ENCODE results near the gene MEF2C.
"Not testable (repeated sequence)": the region's sequence is repeated elsewhere in the genome, so short reads cannot be mapped to it uniquely, and the experiment has no call there.

Gene MEF2C

DNA sequence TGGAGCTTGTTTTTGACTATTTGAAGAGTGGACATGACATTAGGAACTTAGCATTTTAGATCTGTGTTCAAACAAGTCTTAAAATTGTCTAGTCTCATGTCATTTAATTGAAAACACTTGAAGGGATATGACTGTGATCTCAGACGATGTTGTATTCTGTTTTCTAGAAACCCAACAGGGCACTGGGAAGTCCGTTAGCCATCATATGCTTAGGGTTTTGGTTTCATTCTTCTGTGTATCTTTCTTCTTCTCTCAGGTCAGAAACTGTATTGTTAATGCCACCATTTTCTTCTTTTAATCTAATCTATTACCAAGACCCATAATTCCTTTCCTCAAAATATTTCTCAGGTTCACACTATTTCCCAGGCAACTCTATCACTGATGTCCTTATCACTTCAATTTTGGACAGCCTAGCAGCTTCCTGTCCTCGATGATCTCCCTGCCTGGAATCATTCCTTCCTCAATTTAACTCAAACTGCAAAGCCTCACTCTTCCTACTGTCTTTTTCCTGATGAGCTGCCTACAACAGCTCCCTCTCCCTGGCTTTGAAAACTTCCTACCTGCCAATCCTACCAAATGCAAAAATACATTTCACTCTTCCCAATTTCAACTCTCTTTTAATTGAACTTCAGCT lies 77.7 kb downstream of the MEF2C start:
- Histone ChIP-seq H3K4me3 (ENCODE audit: low read length) (no peak overlapping the region), H3K9me3 (ENCODE audit: control insufficient read depth, insufficient read depth, low read length) (no peaks in the 10 kb centered on the region), H3K27ac (ENCODE audit: low read length) (no peak overlapping the region), H3K4me1 (ENCODE audit: control insufficient read depth, insufficient read depth, low read length) (no peaks in the 10 kb centered on the region), H3K27me3 (ENCODE audit: control insufficient read depth, insufficient read depth, low read length) (no peaks in the 10 kb centered on the region), H3K36me3 (ENCODE audit: control insufficient read depth, insufficient read depth, low read length) (no peaks in the 10 kb centered on the region)
- no peak for DNase-seq (ENCODE audit: low read depth, low spot score)
- no CpG with 5 or more reads among the region's 3 CpGs for WGBS (ENCODE audit: insufficient coverage, insufficient read length)

DNA sequence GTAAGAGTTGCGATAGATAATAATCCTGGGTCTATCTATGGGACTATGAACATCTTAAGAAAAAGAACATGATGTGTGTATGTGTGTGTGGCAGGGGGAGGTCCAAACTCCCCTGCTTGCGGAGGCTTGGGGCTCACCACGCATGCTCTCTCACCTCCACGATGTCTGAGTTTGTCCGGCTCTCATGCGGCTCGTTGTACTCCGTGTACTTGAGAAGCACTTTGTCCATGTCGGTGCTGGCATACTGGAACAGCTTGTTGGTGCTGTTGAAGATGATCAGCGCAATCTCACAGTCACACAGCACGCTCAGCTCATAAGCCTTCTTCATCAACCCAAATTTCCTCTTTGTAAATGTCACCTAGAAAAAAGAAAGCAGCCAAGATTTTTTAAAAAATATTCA lies 78.5 kb downstream of the MEF2C start:
- no peak for DNase-seq (ENCODE audit: low read depth, low spot score)
- no peak overlapping the region for H3K27ac ChIP-seq (ENCODE audit: low read length)
- H3K4me3 ChIP-seq (ENCODE audit: low read length) = no peak overlapping the region
- no peaks in the 10 kb centered on the region for H3K36me3 ChIP-seq (ENCODE audit: control insufficient read depth, insufficient read depth, low read length)
- H3K4me1 ChIP-seq (ENCODE audit: control insufficient read depth, insufficient read depth, low read length) = no peaks in the 10 kb centered on the region
- no peaks in the 10 kb centered on the region for H3K9me3 ChIP-seq (ENCODE audit: control insufficient read depth, insufficient read depth, low read length)
- no CpG with 5 or more reads among the region's 11 CpGs for WGBS (ENCODE audit: insufficient coverage, insufficient read length)
- no peaks in the 10 kb centered on the region for H3K27me3 ChIP-seq (ENCODE audit: control insufficient read depth, insufficient read depth, low read length)

DNA sequence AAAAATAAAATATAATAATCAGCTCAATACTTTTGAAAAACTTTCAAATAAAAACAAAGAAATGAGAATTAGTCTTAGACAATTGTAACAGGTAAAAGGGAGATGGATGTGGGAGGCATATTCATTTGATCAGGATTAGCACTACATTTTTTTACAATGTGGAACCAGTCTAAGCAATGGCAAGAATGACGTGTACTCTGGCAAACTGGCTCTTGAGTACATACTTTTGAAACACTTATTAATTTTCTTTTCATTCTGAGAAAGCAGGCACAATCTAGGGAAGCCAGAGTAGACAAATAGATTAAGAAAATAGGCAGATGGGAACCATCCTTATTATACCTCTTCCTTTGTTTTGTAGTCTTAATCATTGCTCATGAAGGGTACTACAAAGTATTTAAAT lies 79.7 kb downstream of the MEF2C start:
- WGBS (ENCODE audit: insufficient coverage, insufficient read length) = no CpG with 5 or more reads among the region's 1 CpG
- no peaks in the 10 kb centered on the region for H3K27me3 ChIP-seq (ENCODE audit: control insufficient read depth, insufficient read depth, low read length)
- no peak overlapping the region for H3K4me3 ChIP-seq (ENCODE audit: low read length)
- no peaks in the 10 kb centered on the region for H3K9me3 ChIP-seq (ENCODE audit: control insufficient read depth, insufficient read depth, low read length)
- no peaks in the 10 kb centered on the region for H3K4me1 ChIP-seq (ENCODE audit: control insufficient read depth, insufficient read depth, low read length)
- no peak overlapping the region for H3K27ac ChIP-seq (ENCODE audit: low read length)
- H3K36me3 ChIP-seq (ENCODE audit: control insufficient read depth, insufficient read depth, low read length) = no peaks in the 10 kb centered on the region
- no peak for DNase-seq (ENCODE audit: low read depth, low spot score)

DNA sequence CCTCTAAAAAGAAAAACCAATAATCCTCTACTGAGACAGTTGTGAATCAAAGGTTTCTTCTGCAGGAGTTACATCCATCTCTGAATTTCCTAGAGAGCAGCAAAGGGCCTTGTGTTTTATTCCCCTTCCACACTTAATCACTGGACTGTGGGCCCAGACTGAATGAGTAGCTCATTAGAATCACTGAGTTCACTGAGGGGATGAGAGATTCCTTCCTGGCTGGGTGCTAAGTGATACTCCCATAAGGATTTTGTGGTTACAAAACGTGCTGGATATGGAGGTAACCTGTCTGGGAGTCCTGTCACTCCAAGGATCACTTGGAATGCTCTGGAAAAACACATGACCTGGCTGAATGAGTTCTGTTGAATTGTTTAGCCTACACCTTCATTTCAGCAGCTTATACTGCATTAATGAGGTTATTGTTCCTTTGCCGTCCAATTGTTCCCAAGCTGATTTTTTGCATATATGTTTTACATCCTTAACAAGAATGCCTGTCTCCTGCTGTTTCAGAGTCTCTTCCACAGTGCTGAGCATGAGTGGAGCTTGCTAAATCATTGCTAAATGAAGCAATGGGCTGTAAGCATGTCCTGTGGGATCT lies 82.9 kb downstream of the MEF2C start:
- Histone ChIP-seq H3K27ac (ENCODE audit: low read length) (no peak overlapping the region), H3K9me3 (ENCODE audit: control insufficient read depth, insufficient read depth, low read length) (no peaks in the 10 kb centered on the region), H3K4me3 (ENCODE audit: low read length) (no peak overlapping the region), H3K27me3 (ENCODE audit: control insufficient read depth, insufficient read depth, low read length) (no peaks in the 10 kb centered on the region), H3K4me1 (ENCODE audit: control insufficient read depth, insufficient read depth, low read length) (no peaks in the 10 kb centered on the region), H3K36me3 (ENCODE audit: control insufficient read depth, insufficient read depth, low read length) (no peaks in the 10 kb centered on the region)
- no CpG with 5 or more reads among the region's 2 CpGs for WGBS (ENCODE audit: insufficient coverage, insufficient read length)
- no peak for DNase-seq (ENCODE audit: low read depth, low spot score)

DNA sequence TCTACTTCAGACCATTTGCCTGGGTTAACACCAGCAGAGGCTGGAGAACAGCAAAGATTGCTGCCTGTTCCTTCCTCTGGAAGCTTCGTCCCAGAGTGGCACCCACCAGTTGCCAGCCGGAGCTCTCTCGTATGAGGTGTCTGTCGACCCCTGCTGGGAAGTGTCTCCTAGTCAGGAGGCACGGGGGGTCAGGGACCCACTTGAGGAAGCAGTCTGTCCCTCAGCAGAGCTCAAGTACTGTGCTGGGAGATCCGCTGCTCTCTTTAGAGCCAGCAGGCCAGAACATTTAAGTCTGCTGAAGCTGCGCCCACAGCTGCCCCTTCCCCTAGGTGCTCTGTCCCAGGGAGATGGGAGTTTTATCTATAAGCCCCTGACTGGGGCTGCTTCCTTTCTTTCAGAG lies 84.1 kb downstream of the MEF2C start:
- DNase-seq (ENCODE audit: low read depth, low spot score); H3K9me3 ChIP-seq (ENCODE audit: control insufficient read depth, insufficient read depth, low read length); H3K36me3 ChIP-seq (ENCODE audit: control insufficient read depth, insufficient read depth, low read length); H3K27me3 ChIP-seq (ENCODE audit: control insufficient read depth, insufficient read depth, low read length); H3K27ac ChIP-seq (ENCODE audit: low read length); H3K4me1 ChIP-seq (ENCODE audit: control insufficient read depth, insufficient read depth, low read length); H3K4me3 ChIP-seq (ENCODE audit: low read length): not testable (repeated sequence)
- no CpG with 5 or more reads among the region's 7 CpGs for WGBS (ENCODE audit: insufficient coverage, insufficient read length)

DNA sequence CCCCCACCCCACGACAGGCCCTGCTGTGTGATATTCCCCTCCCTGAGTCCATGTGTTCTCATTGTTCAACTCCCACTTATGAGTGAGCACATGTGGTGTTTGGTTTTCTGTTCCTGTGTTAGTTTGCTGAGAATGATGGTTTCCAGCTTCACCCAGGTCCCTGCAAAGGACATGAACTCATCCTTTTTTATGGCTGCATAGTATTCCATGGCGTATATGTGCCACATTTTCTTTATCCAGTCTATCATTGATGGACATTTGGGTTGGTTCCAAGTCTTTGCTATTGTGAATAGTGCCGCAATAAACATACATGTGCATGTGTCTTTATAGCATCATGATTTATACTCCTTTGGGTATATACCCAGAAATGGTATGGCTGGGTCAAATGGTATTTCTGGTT lies 89.2 kb downstream of the MEF2C start:
- H3K36me3 ChIP-seq (ENCODE audit: control insufficient read depth, insufficient read depth, low read length); H3K4me3 ChIP-seq (ENCODE audit: low read length); H3K4me1 ChIP-seq (ENCODE audit: control insufficient read depth, insufficient read depth, low read length); DNase-seq (ENCODE audit: low read depth, low spot score); H3K27ac ChIP-seq (ENCODE audit: low read length); H3K9me3 ChIP-seq (ENCODE audit: control insufficient read depth, insufficient read depth, low read length); H3K27me3 ChIP-seq (ENCODE audit: control insufficient read depth, insufficient read depth, low read length): not testable (repeated sequence)
- no CpG with 5 or more reads among the region's 3 CpGs for WGBS (ENCODE audit: insufficient coverage, insufficient read length)

DNA sequence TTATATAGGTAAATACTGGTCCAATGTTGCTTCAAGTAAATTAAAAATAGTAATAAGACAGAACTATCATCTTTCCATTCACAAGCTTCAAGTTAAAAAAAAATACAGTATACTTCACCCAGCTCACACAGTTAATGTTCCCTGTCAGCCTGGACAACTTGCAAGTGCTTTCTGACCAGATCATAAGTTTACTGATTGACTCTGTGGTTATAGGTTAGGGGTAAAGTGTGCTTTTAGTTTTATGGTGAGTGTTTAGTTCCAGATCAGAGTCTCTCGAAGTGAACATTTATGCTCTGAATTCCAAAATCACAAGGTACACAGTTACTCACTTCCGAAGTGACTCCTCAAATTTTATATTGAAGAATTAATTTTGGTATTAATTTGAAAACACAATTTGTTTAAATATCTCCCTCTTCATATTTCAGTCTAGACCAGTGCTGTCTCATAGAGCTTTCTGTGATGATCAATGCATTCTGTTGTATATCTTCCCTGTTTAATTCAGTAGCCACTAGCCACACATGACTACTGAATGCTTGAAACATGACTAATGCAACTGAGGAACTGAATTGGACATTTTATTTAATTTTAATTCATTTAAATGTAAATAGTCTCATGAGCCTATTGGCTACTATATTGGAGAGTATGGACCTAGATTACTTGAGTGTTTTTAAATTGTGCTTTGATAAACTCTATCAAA lies 90.7 kb downstream of the MEF2C start:
- Histone ChIP-seq H3K9me3 (ENCODE audit: control insufficient read depth, insufficient read depth, low read length) (no peaks in the 10 kb centered on the region), H3K4me1 (ENCODE audit: control insufficient read depth, insufficient read depth, low read length) (no peaks in the 10 kb centered on the region), H3K27ac (ENCODE audit: low read length) (no peak overlapping the region), H3K36me3 (ENCODE audit: control insufficient read depth, insufficient read depth, low read length) (no peaks in the 10 kb centered on the region), H3K27me3 (ENCODE audit: control insufficient read depth, insufficient read depth, low read length) (no peaks in the 10 kb centered on the region), H3K4me3 (ENCODE audit: low read length) (no peak overlapping the region)
- no peak for DNase-seq (ENCODE audit: low read depth, low spot score)
- no CpG with 5 or more reads among the region's 2 CpGs for WGBS (ENCODE audit: insufficient coverage, insufficient read length)

DNA sequence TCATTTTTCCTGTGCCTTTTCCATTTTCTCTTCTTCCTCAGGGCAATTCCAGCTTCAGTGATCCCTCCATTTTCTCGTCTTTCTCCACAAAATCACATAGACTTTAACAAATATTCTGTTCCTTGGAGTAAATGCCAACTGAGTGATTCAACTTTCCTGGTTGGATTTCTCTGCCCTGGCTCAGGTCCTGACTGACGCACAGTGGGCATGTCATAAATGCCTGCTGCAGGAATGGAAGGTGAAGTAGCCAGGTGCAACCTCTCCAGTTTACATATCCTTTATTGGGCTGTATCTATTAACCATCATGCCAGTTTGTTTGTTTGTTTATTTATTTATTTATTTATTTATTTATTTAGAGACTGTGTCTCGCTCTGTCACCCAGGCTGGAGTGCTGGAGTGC lies 95.1 kb downstream of the MEF2C start:
- Histone ChIP-seq H3K4me3 (ENCODE audit: low read length) (no peak overlapping the region), H3K4me1 (ENCODE audit: control insufficient read depth, insufficient read depth, low read length) (no peaks in the 10 kb centered on the region), H3K27me3 (ENCODE audit: control insufficient read depth, insufficient read depth, low read length) (no peaks in the 10 kb centered on the region), H3K36me3 (ENCODE audit: control insufficient read depth, insufficient read depth, low read length) (no peaks in the 10 kb centered on the region), H3K27ac (ENCODE audit: low read length) (no peak overlapping the region), H3K9me3 (ENCODE audit: control insufficient read depth, insufficient read depth, low read length) (no peaks in the 10 kb centered on the region)
- no CpG with 5 or more reads among the region's 3 CpGs for WGBS (ENCODE audit: insufficient coverage, insufficient read length)
- no peak for DNase-seq (ENCODE audit: low read depth, low spot score)

DNA sequence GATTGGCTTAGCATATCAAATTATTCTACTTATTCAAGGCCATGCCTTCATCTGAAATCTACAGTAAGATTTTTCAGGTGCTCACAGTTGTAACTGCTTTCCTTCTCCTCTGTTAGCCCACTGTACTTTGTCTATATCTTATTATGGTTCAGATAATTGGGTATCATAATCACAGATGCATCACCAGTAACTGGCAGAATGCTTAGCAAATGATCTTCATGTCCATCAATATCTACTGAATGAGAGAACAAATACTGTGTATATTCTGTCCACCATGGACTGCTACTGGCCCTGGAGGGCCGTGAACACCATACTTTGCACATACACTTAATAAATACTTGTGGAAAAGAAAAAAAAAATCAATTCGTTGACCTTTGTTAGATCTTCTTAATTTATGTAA lies 96.2 kb downstream of the MEF2C start:
- H3K9me3 ChIP-seq (ENCODE audit: control insufficient read depth, insufficient read depth, low read length) = no peaks in the 10 kb centered on the region
- H3K4me3 ChIP-seq (ENCODE audit: low read length) = no peak overlapping the region
- H3K36me3 ChIP-seq (ENCODE audit: control insufficient read depth, insufficient read depth, low read length) = no peaks in the 10 kb centered on the region
- no CpG with 5 or more reads among the region's 2 CpGs for WGBS (ENCODE audit: insufficient coverage, insufficient read length)
- H3K27me3 ChIP-seq (ENCODE audit: control insufficient read depth, insufficient read depth, low read length) = no peaks in the 10 kb centered on the region
- no peaks in the 10 kb centered on the region for H3K4me1 ChIP-seq (ENCODE audit: control insufficient read depth, insufficient read depth, low read length)
- no peak overlapping the region for H3K27ac ChIP-seq (ENCODE audit: low read length)
- no peak for DNase-seq (ENCODE audit: low read depth, low spot score)

DNA sequence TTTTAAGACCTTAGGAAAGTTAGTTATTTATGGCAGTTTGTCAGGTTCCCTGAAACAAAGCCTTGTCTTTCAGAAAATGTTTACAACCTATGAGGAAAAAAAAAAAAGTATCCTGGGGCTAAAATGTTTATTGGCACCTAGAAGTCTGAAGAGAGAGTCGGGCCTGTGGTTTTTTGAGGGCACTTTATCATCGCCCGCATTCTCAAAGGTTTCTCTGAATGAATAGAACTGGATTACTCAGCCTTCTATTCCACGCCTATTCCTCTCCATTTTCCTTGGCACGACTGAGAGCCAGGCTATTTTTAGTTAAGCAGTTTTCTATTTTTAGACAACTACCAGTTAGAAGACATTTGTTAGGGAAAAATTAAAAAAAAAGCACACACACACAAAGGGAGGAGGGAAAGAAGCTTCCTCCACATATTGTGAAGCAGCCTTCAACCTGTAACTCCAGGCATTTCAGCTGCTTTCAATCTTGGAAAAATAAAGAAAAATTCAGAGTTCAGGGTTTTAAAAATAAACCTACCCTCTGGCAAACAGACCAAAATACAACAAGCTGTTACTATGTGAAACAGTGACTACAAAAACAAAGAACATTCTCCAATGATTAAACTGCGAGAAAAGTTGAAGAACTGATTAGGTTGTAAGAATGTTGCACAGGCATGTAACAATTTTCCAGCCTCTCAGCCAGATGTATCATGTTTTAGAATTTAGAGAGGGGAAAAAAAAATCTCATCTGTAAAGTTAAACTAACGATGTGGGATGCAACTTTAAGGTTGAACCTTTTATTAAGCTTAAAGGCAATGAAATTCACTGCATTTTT lies 97.0 kb downstream of the MEF2C start:
- H3K4me1 ChIP-seq (ENCODE audit: control insufficient read depth, insufficient read depth, low read length) = no peaks in the 10 kb centered on the region
- H3K27ac ChIP-seq (ENCODE audit: low read length) = no peak overlapping the region
- H3K36me3 ChIP-seq (ENCODE audit: control insufficient read depth, insufficient read depth, low read length) = no peaks in the 10 kb centered on the region
- no peaks in the 10 kb centered on the region for H3K9me3 ChIP-seq (ENCODE audit: control insufficient read depth, insufficient read depth, low read length)
- WGBS (ENCODE audit: insufficient coverage, insufficient read length) = no CpG with 5 or more reads among the region's 7 CpGs
- H3K4me3 ChIP-seq (ENCODE audit: low read length) = no peak overlapping the region
- no peaks in the 10 kb centered on the region for H3K27me3 ChIP-seq (ENCODE audit: control insufficient read depth, insufficient read depth, low read length)
- DNase-seq (ENCODE audit: low read depth, low spot score) = no peak
